HL-60/S4 treated with phorbol 12-myristate 13-acetate at 8.2 ng/mL for 4 days and 3 days (cell line): Measurements from ENCODE around the gene TMEM127.
"Not testable (repeated sequence)": the region's sequence is repeated elsewhere in the genome, so short reads cannot be mapped to it uniquely, and the experiment has no call there.

ENCODE experiments used
- in situ Hi-C: fragments of 300-500 bp; cut with MboI; formaldehyde crosslinking; loops from 2 replicates; pipeline ENCODE4 v1.15.0; 2022; ENCODE audit warnings: low sequenced_read_pairs

Gene TMEM127, protein sequence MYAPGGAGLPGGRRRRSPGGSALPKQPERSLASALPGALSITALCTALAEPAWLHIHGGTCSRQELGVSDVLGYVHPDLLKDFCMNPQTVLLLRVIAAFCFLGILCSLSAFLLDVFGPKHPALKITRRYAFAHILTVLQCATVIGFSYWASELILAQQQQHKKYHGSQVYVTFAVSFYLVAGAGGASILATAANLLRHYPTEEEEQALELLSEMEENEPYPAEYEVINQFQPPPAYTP

DNA sequence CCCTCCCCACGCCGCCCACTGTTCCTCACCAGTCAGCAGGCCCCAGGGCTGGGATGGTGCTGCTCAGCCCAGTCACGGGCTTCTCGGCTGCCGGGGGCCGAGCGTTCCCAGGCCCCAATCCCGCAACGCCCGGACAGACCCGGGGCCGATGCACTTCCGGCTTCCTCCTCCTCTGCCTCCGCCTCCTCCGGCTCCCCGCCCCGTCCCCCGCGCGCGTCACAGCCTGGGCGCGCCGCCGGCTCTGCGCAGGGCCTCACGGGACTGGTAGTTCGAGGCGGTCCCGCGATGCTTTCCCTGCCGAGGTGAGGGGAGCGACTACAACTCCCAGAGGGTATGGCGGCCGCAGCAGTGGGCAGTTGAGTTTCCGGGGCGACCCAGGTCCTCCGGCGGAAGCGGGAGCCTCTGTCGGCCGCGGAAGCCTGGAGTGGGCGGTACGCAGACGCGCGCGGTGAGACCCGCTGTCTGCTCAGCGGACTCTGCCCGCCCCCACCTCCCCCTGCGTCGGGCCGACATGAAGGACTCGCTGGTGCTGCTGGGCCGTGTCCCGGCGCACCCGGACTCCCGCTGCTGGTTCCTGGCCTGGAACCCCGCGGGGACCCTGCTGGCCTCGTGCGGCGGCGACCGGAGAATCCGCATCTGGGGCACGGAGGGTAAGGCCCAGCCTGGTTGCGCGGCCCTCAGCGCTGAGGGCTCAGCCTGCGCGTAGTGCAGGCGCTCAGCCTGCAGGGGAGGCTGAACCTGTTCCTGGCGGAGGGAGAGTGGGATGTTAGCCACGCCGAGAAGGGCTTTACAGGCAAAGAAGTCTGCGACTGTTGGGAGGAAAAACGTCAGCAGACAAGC, at the start of gene TMEM127, which contains the start of gene CIAO1:
Gene TMEM127, minus strand, starts transcription at position 158 of the 840 bp plus-strand sequence. CDS start 616 bp downstream, outside the sequence.
Gene CIAO1, plus strand, starts transcription at position 386 of the 840 bp plus-strand sequence. Its CDS starts 126 bp downstream, at position 512.
- in situ Hi-C loops = loop anchor here (25.0 kb wide), 1 partner anchor 254 kb away; no protein-coding TSS in a partner anchor

DNA sequence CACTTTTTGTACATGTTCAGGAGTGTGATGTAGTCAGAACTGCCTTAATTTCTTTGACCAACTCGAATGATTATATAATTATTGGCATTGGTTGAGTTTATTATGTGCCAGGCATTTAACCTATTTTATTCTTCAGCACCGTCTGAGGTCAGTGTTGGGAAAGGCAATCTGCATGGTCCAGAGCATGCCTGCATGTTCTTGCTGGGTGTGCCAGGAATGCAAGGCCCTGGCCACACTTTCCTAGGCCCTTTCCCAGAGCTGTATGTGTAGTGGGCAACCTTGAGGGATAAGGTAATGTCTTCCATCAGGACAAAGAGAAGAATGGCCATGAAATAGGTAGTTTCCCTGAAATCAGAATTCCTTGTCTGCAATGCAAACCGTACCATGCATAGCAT, 49.2 kb upstream of the TMEM127 start:
- in situ Hi-C loops = no loop called here

DNA sequence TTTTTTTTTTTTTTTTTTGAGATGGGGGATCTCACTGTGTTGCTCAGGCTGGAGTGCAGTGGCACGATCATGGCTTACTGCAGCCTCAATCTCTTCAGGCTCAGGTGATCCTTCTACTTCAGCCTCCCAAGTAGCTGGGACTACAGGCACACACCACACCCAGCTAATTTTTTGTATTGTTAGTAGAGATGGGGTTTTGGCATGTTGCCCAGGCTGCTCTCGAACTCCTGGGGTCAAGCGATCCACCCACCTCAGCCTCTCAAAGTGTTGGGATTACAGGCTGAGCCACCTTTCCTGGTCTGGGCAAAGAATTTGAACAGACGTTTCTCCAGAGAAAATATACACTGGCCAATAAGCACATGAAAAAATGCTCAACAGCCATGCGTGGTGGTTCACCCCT, 42.5 kb upstream of the TMEM127 start:
- in situ Hi-C loops = no loop called here

DNA sequence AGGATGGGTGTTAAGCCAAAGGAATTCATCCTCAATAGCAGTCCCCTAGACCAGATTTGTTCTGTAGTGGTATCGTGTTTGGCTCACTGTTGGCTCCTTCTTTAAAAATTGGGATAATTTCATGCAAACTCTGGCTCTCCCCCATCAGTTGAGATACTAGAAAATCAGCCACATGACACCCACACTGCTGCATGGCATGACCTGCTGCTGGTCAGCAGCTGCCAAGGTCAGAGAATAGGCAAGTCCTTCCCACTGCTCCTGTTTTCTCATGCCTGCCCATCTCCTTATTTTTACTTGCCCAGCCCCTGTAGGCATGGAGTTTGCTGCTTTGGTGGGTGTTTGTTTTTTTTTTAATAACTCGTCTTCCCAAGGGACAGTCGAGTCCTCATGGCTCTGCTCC, 40.6 kb upstream of the TMEM127 start:
- in situ Hi-C loops = no loop called here

DNA sequence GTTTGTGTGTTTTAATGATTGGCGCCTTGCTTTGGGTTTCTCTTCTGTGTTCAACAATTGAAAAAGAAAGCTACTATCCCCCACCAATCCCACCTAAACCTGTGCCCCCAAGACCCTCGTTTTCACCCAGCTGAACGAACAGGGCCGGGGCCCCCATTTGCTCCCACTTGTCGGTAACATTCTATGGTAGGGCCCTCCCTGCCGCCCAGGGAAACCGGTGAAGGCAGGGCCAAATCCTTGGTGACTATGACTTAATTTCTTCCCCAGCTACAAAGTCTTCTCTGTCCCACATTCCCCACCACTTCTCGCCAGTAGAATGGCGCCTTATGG, 40.1 kb upstream of the TMEM127 start:
- in situ Hi-C loops = no loop called here

DNA sequence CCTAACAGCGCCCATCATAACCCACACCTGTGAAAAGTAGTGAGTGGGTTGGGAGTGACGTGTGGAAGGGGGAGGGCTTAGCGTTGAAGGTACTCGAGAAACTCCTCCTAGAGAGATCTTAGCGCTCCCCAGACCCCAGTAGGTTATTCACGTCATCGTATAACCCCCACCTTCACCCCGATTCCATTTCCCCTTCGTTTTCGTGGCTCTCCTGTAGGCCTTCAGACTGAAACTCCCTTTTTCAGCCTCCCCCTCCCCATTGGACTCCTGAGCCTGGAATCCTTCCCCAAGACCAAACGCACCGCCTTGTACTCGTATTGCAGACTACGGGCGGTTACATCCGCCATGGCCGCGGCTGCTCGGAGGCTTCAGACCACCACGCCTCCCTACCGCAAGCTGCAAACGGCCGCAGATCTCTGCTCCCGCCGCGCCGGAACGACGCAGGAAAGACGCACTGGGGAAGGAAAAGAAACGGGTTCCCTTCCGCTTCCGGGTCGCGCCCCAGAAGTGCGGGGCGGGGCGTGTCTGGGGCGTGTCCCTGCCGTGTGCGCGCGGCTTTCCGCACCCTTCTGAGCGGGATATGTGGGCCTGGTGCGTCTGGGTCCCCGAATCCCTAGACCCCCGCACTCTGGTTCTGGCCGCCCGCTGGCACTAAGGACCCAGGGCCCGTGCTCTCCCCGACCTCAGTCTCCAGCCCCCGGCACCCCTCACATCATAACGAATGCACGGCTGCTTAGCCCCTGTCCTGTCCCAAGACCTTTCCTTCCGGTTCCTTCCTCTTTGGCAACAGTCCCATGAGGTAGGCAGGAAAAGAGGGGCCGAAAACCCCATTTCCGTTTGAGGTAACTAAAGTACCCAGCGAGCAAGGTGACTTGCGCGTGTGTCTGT, 39.5 kb upstream of the TMEM127 start, which contains the start of gene SNRNP200:
Gene SNRNP200, minus strand, starts transcription at position 456 of the 888 bp plus-strand sequence. Its CDS starts 109 bp downstream, at position 347.
- in situ Hi-C loops = no loop called here

DNA sequence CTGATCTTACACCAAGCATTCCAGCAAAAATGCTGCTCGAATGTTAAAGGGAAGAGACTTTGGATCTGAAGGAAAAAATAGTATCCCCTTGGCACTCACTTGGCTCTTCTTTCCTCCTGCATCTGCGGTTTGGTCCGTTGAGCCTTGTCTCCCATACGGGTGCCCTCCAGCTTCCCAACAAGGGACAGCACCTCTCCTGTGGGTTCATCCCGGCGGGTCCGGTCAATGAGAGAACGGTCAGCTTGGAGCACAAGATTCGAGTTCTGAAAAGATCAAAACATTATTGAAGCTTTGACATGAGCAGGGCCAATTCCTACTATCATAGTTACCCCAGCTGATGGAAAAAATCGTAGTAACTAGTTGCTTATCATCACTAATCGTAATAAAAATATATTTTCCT, 38.8 kb upstream of the TMEM127 start:
- in situ Hi-C loops = no loop called here

DNA sequence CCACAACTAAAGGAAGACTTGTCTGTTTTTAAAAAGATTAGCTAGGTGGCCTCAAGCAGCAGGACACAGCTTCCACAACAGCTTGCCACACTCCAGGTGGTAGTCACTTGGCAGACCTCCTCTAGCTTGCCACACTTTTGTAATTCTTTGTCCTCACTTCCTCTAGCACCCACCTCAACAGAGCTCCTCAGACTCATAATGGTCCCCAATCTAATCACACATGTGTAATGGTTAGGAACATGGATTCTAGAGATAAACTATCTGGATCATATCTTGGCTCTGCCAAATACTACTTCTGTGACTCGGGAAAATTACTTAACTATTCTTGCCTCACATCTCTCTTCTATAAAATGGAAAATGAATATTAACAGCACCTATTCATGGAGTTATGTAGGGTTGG, 36.1 kb upstream of the TMEM127 start:
- in situ Hi-C loops = no loop called here

DNA sequence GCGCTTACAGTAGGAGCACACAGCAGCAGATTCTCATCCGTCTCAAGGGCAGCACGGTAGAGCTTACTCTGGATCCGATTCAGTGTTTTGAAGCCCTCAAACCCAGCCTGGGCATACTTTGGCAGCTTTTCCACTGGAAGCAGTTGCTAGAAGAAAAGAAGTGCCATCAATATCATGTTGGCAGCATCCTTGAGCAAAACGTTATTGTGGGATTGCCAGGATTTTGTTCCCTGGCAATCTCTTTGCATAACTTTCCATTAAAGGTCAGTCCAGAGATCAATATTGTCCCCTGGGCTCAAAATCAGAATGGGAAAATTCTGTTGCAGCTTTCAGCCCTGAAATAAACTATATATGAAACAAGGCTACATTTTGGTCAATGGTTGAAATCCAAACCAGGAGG, 31.1 kb upstream of the TMEM127 start:
- in situ Hi-C loops = no loop called here

DNA sequence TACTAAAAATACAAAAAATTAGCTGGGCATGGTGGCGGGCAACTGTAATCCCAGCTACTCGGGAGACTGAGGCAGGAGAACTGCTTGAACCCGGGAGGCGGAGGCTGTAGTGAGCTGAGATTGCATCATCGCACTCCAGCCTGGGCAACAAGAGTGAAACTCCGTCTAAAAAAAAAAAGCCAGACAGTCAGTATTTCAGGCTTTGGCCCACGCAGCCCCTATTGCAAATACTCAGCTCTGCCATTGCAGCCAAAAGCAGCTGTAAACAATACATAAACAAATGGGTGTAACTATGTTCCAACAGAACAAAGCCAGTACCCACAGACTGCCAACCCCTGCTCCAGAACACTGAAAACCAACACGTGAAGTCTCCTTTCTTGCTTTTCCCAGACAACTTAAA, 28.5 kb upstream of the TMEM127 start:
- in situ Hi-C loops = not testable (repeated sequence)

DNA sequence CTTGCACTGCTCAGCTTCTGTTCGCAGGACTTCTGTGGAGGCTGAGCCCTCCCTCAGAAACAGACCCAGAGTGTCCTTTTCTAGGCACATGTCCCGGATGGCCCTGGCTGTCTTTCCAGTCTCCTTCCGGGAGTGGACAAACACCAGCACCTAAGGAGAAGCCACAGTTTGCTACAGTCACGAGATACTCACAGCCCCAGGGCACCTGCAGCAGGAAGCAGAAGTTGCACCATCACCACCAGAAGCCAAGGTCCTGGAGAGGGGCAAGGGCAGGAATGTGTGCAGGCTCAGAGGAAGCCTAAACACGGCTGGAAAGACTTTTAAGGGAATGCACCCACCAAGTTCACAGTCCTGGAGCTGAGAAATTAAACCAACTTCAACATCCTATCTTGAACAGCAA, 26.0 kb upstream of the TMEM127 start:
- in situ Hi-C loops = no loop called here

DNA sequence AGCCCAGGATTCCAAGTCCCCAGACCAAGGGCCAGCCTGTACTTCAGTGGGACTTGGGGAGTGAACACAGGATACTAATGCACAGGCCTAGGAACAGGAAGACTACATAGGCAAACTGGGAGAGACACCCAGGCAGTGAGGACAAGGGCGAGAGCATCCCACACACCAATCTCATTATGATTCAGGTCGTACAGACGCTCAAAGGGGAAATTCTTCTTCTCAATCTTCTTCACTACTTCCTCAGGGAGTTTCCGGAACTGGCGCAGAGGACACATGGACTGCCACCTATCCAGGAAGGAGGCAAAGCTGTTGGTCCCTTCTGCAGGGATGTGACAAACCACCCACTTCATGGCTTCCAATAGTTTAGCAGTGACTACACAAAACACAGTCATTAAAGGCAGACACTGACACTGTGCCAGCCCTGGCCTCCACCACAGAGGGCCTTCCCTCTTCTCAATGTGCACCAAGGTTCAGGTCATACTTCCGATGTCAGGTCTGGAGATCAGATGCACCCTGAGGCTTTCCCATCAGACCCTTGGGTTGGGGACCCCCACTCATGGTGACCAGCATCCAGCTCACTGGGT, 21.6 kb upstream of the TMEM127 start:
- in situ Hi-C loops = no loop called here

DNA sequence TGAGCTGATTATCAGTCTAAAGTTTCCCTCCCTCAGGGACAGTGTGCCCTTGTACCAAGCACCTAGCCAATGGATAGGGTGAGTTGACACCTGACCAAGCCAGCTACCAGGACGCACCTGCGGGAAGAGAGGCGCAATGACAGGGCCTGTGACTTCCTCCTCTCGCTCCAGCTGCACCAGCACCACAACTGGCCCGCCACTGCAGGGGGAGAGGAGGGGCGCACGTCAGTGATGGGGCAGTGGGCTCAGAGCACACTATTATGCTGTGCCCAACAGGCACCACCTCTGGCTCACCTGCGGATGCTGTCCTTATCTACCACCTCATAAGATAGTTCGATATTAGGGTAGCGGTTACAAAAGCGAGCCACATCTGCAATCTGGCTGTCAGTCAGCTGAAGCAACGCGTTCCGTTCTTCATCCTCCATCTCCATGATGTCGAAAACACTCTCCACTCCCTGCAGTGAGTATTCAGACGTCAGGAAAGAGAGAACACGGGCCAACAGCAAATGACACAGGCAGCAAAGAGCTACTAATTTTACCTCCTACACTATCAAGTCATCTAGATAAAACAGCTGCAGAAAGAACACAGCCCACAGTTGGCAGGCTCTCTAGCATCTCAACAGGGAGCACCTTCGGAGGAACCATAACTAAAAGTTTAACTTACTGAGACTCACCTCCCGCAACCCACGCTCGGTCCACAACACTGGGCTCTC, 11.1 kb upstream of the TMEM127 start:
- in situ Hi-C loops = no loop called here

DNA sequence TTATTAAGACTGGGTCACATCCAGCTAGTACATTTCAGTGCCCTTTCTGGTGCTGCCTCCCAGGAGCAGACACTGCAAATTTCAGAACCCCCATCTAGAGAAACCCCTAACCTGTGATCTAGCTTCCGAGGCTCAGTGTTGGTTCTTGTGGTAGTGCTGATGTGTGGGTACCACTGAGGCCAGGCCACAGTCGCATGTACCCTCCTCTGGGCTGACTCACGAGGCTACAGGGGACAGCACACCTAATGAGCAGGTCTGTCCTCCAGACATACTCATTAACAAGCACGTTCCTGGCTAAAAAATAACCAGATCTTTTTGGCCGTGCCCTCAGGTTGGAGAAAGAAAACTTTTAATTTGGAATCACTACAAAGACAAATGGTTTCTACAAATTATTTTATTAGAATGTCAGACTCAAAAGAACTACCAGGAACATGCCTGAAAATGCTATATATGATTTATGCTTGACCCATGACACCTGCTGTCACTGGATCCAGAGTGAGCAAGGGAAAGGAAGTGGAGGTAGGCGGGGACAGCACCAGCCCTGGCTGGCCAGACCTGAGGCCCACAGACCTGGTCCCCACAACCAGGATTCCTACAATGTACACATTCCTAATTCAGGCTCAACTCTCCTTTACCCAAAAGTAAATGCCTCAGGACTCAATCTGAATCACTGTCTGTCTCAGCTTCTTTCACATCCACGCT, 8.7 kb upstream of the TMEM127 start:
- in situ Hi-C loops = loop anchor here (25.0 kb wide), 1 partner anchor 262 kb away; no protein-coding TSS in a partner anchor

DNA sequence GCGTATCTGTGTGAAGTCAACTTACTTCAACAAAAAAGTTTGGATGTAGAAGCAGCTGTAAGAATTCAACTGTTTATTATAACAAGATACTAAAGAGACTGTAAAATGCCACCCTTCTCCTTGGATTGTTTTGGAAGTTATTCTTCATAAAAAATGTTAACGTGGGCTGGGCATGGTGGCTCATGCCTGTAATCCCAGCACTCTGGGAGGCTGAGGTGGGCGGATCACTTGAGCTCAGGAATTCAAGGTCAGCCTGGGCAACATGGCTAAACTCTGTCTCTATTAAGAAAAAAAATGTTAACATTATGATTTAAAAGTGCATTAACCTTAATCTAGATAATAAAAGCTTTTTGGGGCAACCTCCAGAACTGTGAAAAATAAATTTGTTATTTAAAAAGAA, 8.0 kb upstream of the TMEM127 start:
- in situ Hi-C loops = loop anchor here (25.0 kb wide), 1 partner anchor 261 kb away; no protein-coding TSS in a partner anchor

DNA sequence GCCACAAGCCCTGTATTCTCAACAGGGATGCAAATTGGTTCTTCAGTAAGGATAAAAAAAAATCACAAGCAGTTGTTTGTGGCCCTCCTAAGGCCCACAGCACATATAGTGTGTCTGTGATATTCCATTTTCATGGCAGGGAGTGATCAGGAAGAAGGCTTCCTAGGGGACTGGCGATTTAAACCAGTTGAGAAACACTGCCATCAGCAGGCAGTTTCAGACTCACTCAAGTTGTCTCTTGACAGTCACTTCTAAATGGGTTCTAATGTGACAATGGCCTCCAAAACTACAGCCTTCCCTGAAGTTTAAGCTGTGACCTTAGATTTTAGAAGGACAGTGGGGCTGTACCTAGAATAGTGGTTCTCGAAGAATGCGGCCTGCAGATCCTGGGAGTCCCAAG, 6.2 kb upstream of the TMEM127 start:
- in situ Hi-C loops = loop anchor here (25.0 kb wide), 1 partner anchor 260 kb away; no protein-coding TSS in a partner anchor

DNA sequence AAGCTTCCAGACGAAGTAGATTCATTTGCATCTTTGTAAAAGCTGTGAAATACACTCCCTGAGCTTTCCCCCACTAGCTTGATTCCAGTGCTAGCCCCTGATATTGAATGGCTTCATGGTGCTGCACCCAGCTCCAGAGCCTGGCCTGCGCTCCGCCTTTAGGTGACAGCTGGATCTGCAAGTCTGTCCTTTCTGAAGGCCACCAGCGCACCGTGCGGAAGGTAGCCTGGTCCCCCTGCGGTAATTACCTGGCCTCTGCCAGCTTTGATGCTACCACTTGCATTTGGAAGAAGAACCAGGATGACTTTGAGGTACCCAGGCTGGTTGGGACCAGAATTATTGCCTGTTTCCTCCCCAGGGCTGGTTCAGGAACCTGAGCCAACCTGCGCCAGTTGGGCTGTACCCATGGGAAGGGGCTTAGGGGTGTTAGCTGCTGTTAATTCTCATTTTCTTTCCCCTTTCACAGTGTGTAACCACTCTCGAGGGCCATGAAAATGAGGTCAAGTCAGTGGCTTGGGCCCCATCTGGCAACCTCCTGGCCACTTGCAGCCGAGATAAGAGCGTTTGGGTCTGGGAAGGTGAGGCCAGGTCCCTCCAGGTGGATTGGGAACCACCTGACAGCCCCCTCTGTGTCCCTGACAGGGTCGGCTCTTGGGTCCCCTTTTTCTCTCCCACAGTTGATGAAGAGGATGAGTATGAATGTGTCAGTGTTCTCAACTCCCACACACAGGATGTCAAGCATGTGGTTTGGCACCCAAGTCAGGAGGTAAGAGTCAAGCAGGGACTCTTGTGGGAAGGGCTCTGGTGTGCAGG, 1.6 kb upstream of the TMEM127 start:
- in situ Hi-C loops = loop anchor here (25.0 kb wide), 1 partner anchor 255 kb away; no protein-coding TSS in a partner anchor

DNA sequence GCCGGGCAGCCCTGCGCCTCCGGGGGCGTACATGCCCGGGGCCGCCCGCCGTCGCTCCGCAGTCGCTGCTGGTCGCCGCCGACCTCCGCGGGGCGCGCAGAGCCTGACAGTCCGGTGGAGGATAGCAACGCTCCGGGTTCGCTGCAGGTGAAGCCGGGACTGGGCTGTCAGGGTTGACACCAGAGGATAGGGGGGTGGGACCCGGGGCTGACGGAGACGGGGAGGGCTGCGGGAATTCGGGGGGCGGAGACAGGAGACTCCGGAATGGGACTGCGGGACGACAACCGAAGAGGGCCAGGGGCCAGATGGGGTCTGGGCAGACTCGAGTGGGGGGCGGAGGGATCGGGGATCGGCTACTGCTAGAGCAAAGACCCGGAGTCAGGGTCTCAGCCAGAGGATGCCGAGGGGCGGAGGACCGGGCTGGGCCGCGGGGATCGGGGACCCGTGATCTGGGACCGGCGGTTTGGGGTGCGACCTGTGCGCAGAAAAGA, 403 bp downstream of the TMEM127 start:
- in situ Hi-C loops = loop anchor here (25.0 kb wide), 1 partner anchor 253 kb away; no protein-coding TSS in a partner anchor
